ENCODE data around the gene CEP41.

GRCh38 chr7:130380861-130381455, 59.9 kb downstream of the CEP41 start:
- TF ChIP-seq CTCF (IDR thresholded peaks at IDR 0.05) (no peak), EZH2phosphoT487 (IDR thresholded peaks at IDR 0.05) (no peak)
